Measurements from ENCODE around the gene AUTS2.

Gene AUTS2

GRCh38 chr7:70132852-70133690 is 534.8 kb downstream of the AUTS2 start:
- no peak overlapping the region for H3K4me3 ChIP-seq (replicated peaks in 1 of 2; ENCODE audit: low read depth in 2 of 2, low read length in 2 of 2)
- TF ChIP-seq CTCF (IDR thresholded peaks at IDR 0.05; ENCODE audit: low read depth, low read length), result no peak

GRCh38 chr7:70134029-70134770 is 535.9 kb downstream of the AUTS2 start:
- peak in 1 of 2 donors; percentile 5 for DNase-seq (ENCODE audit: low read depth in 2 of 2)
- TF ChIP-seq CTCF (IDR thresholded peaks at IDR 0.05; ENCODE audit: low read depth, low read length), result no peak
- no peak overlapping the region for H3K4me3 ChIP-seq (replicated peaks in 1 of 2; ENCODE audit: low read depth in 2 of 2, low read length in 2 of 2)

More at GRCh38 chr7:70132852-70133690, 534.8 kb downstream of the AUTS2 start:
- no peak for DNase-seq (ENCODE audit: low read depth in 2 of 2)

- no peak for TF ChIP-seq CTCF (IDR thresholded peaks at IDR 0.05; ENCODE audit: low read depth, low read length)
- no peak for DNase-seq (ENCODE audit: low read depth in 2 of 2)
- H3K4me3 ChIP-seq (replicated peaks in 1 of 2; ENCODE audit: low read depth in 2 of 2, low read length in 2 of 2), result no peak overlapping the region
Observed at GRCh38 chr7:70135656-70136055, 537.4 kb downstream of the AUTS2 start.

GRCh38 chr7:70137126-70137525 is 538.9 kb downstream of the AUTS2 start:
- DNase-seq (ENCODE audit: low read depth in 2 of 2), result no peak
- no peak overlapping the region for H3K4me3 ChIP-seq (replicated peaks in 1 of 2; ENCODE audit: low read depth in 2 of 2, low read length in 2 of 2)
- no peak for TF ChIP-seq CTCF (IDR thresholded peaks at IDR 0.05; ENCODE audit: low read depth, low read length)

- TF ChIP-seq CTCF (IDR thresholded peaks at IDR 0.05; ENCODE audit: low read depth, low read length), result no peak
- DNase-seq (ENCODE audit: low read depth in 2 of 2), result no peak
Observed at GRCh38 chr7:70142247-70142932, 544.1 kb downstream of the AUTS2 start.

GRCh38 chr7:70143075-70144044 is 545.1 kb downstream of the AUTS2 start:
- H3K4me3 ChIP-seq (replicated peaks in 1 of 2; ENCODE audit: low read depth in 2 of 2, low read length in 2 of 2), result no peak overlapping the region
- no peak for TF ChIP-seq CTCF (IDR thresholded peaks at IDR 0.05; ENCODE audit: low read depth, low read length)
- DNase-seq (ENCODE audit: low read depth in 2 of 2), result no peak

More at GRCh38 chr7:70142247-70142932, 544.1 kb downstream of the AUTS2 start:
- no peak overlapping the region for H3K4me3 ChIP-seq (replicated peaks in 1 of 2; ENCODE audit: low read depth in 2 of 2, low read length in 2 of 2)
